ENCODE results near the gene DYNC2LI1.

DNA sequence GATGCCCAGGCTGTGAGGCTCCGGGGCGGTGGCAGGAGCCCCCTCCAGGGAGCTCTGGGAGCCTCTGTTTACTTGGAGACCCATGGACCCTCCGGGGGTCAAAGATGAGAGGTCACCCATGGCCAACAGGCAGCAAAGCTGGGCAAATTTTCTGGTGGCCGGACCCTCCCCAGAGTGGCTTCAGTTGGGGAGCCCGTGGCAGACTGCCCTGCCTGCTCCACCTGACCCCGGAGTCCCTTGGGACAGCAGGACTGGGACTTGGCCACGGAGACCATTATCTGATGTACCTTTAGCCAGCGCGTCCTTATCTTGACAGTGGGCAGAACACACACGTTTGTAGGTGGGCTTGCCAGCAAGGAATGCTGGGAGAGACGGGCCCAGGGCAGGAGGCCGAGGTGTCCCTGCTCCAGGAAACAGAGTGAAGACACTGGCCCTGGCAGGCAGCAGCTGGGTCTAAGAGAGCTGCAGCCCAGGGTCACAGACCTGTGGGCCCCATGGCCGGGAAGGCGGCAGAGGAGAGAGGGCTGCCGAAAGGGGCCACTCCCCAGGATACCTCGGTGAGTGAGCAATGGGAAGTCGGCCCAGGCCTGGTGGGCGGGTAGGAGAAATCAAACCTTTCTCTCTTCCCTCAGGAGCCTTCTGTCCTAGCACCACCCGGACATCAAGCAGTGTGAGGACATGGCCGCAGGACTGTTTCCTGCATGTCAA is 64.9 kb downstream of the DYNC2LI1 start, which contains the start of the genes ABCG5 and ABCG8:
- TF ChIP-seq, protein P1, sequence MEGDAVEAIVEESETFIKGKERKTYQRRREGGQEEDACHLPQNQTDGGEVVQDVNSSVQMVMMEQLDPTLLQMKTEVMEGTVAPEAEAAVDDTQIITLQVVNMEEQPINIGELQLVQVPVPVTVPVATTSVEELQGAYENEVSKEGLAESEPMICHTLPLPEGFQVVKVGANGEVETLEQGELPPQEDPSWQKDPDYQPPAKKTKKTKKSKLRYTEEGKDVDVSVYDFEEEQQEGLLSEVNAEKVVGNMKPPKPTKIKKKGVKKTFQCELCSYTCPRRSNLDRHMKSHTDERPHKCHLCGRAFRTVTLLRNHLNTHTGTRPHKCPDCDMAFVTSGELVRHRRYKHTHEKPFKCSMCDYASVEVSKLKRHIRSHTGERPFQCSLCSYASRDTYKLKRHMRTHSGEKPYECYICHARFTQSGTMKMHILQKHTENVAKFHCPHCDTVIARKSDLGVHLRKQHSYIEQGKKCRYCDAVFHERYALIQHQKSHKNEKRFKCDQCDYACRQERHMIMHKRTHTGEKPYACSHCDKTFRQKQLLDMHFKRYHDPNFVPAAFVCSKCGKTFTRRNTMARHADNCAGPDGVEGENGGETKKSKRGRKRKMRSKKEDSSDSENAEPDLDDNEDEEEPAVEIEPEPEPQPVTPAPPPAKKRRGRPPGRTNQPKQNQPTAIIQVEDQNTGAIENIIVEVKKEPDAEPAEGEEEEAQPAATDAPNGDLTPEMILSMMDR (IDR thresholded peaks at IDR 0.05): no peak
- TF ChIP-seq EP300 (IDR thresholded peaks at IDR 0.05) (no peak), POLR2AphosphoS5 (IDR thresholded peaks at IDR 0.05) (no peak), POLR2A (IDR thresholded peaks at IDR 0.05) (no peak)
